SK-N-SH (cell line): ENCODE data around the gene BCL11B. TPM values are rescaled to one million over a fixed set of nuclear protein-coding genes. Genes with fewer than 3 reads are reported as not detected.

Experiments
- CTCF ChIA-PET: fragments of 300-600, 350-600 bp; formaldehyde crosslinking; extraction: SDS; loops from one replicate; lab custom pipeline; 2021; lab: Yijun Ruan, JAX
- POLR2A ChIA-PET: fragments of 350-600 bp; sonication (Branson Sonifier 250); formaldehyde crosslinking; extraction: SDS; loops from one replicate; lab custom pipeline; 2020; ENCODE audit warnings: antibody characterized with exemption, inconsistent platforms; lab: Yijun Ruan, JAX
- DNase-seq: peaks from one replicate; pipeline ENCODE4 v3.0.0; 2012
- H2AFZ ChIP-seq: fragments of 200-600 bp; sonication (generic); 2 replicates; pipeline ENCODE4 v1.8.1; 2016; ENCODE audit warnings: antibody characterized with exemption, mild to moderate bottlenecking, low read depth
- H3F3A ChIP-seq: fragments of 200-600 bp; sonication (generic); replicated peaks from 2 replicates; pipeline ENCODE3; 2016; ENCODE audit warnings: antibody characterized with exemption, mild to moderate bottlenecking; ENCODE audit not compliant: insufficient read depth
- H3K27ac ChIP-seq, 2 experiments: fragments of 200-500 bp in 1 of 2; fragments of 200-600 bp in 1 of 2; sonication (Bioruptor generic) in 1 of 2; sonication (generic), shearing (Covaris generic) in 1 of 2; 2 replicates each; pipeline versions ENCODE4 v1.5.1 to v1.6.1; 2014 to 2016; ENCODE audit warnings: low read depth in 2 of 2, inconsistent platforms in 1 of 2, low read length in 1 of 2, mild to moderate bottlenecking in 1 of 2, mixed read lengths in 1 of 2
- H3K27me3 ChIP-seq: fragments of 200-600 bp; sonication (generic), shearing (Covaris generic); 2 replicates; pipeline ENCODE4 v1.6.1; 2016; ENCODE audit warnings: mixed run types; ENCODE audit not compliant: insufficient read depth
- H3K36me3 ChIP-seq, 2 experiments: fragments of 200-500 bp in 1 of 2; fragments of 200-600 bp in 1 of 2; sonication (Bioruptor generic) in 1 of 2; sonication (generic) in 1 of 2; replicated peaks in 1 of 2; 2 replicates each; pipeline versions ENCODE3 to v1.5.1; 2014 to 2016; ENCODE audit warnings: low read length in 1 of 2, mild to moderate bottlenecking in 1 of 2; ENCODE audit not compliant: insufficient read depth in 2 of 2, control insufficient read depth in 1 of 2
- H3K4me1 ChIP-seq, 2 experiments: fragments of 200-500 bp in 1 of 2; fragments of 200-600 bp in 1 of 2; sonication (Bioruptor generic) in 1 of 2; sonication (generic), shearing (Covaris generic) in 1 of 2; 2 replicates each; pipeline versions ENCODE4 v1.5.1 to v1.6.1; 2014 to 2016; ENCODE audit warnings: low read depth in 1 of 2, low read length in 1 of 2, mixed run types in 1 of 2; ENCODE audit not compliant: insufficient read depth in 2 of 2, control insufficient read depth in 1 of 2
- H3K4me2 ChIP-seq: fragments of 200-600 bp; sonication (generic), shearing (Covaris generic); 2 replicates; pipeline ENCODE4 v1.6.1; 2017; ENCODE audit warnings: mixed run types
- H3K4me3 ChIP-seq, 2 experiments: fragments of 200-500 bp in 1 of 2; fragments of 200-600 bp in 1 of 2; sonication (Bioruptor generic) in 1 of 2; sonication (generic), shearing (Covaris generic) in 1 of 2; 2 replicates each; pipeline versions ENCODE4 v1.5.1 to v1.8.1; 2014 to 2016; ENCODE audit warnings: low read depth in 2 of 2, inconsistent platforms in 1 of 2, low read length in 1 of 2, mild to moderate bottlenecking in 1 of 2, mixed read lengths in 1 of 2, moderate library complexity in 1 of 2
- H3K79me2 ChIP-seq: fragments of 200-600 bp; sonication (generic); 2 replicates; pipeline ENCODE4 v1.8.1; 2017; ENCODE audit warnings: mild to moderate bottlenecking; ENCODE audit not compliant: insufficient read depth
- H3K9ac ChIP-seq: fragments of 200-600 bp; sonication (generic); 2 replicates; pipeline ENCODE4 v1.6.1; 2017; ENCODE audit warnings: mixed run types
- H3K9me2 ChIP-seq: fragments of 200-600 bp; sonication (generic); 2 replicates; pipeline ENCODE4 v1.6.1; 2017; ENCODE audit warnings: mixed run types
- H3K9me3 ChIP-seq: fragments of 200-600 bp; sonication (generic); 2 replicates; pipeline ENCODE4 v1.6.1; 2017; ENCODE audit warnings: mixed run types, mild to moderate bottlenecking, moderate library complexity
- H4K20me1 ChIP-seq: fragments of 200-600 bp; sonication (generic); 2 replicates; pipeline ENCODE4 v1.6.1; 2017; ENCODE audit warnings: mild to moderate bottlenecking, mixed run types; ENCODE audit not compliant: insufficient read depth
- CHD2 ChIP-seq: fragments of 150-350 bp; IDR thresholded peaks from 2 replicates; pipeline ENCODE4 v1.6.1; 2018; ENCODE audit warnings: low read length; ENCODE audit not compliant: partially characterized antibody
- ELF1 ChIP-seq: IDR thresholded peaks from 2 replicates; pipeline ENCODE4 v1.4.0; 2012
- FOXM1 ChIP-seq: IDR thresholded peaks from 2 replicates; pipeline ENCODE4 v1.4.0; 2012; ENCODE audit warnings: low read depth, mild to moderate bottlenecking
- GABPA ChIP-seq: IDR thresholded peaks from 2 replicates; pipeline ENCODE4 v1.4.0; 2012; ENCODE audit warnings: low read depth, mild to moderate bottlenecking
- IRF3 ChIP-seq: fragments of 150-350 bp; IDR thresholded peaks from 2 replicates; pipeline ENCODE4 v1.6.1; 2016; ENCODE audit warnings: mild to moderate bottlenecking, low read depth, low read length
- MAX ChIP-seq: IDR thresholded peaks from 2 replicates; pipeline ENCODE4 v1.4.0; 2012; ENCODE audit warnings: low read depth
- RCOR1 ChIP-seq: fragments of 150-350 bp; IDR thresholded peaks from 2 replicates; pipeline ENCODE4 v1.6.1; 2017; ENCODE audit warnings: antibody characterized with exemption, low read length
- TAF1 ChIP-seq: IDR thresholded peaks from 2 replicates; pipeline ENCODE4 v1.6.1; 2012; ENCODE audit warnings: low read depth, mild to moderate bottlenecking, low read length, moderate library complexity, borderline replicate concordance
- TCF12 ChIP-seq: IDR thresholded peaks from 2 replicates; pipeline ENCODE4 v1.4.0; 2012
- TEAD4 ChIP-seq: IDR thresholded peaks from 2 replicates; pipeline ENCODE4 v1.4.0; 2012; ENCODE audit warnings: mild to moderate bottlenecking, borderline replicate concordance; ENCODE audit not compliant: insufficient read depth
- USF2 ChIP-seq: fragments of 150-350 bp; IDR thresholded peaks from 2 replicates; pipeline ENCODE4 v1.6.1; 2017; ENCODE audit warnings: antibody characterized with exemption, low read length, low read depth, borderline replicate concordance
- WGBS: methylation state at CpG from one replicate; pipeline ENCODE4 v1.1.6; 2017; ENCODE audit warnings: low lambda C conversion rate; 5-methylcytosine and 5-hydroxymethylcytosine counted together
- polyA plus RNA-seq, 3 experiments: library from polyadenylated mRNA; depleted of rRNA; stranded (reverse); fragments of >200 nt; gene quantifications; 2 replicates each; pipeline ENCODE4 v1.2.3, GENCODE V29; 2012
- TF ChIP-seq, protein P1 (sequence below): IDR thresholded peaks from 2 replicates; pipeline ENCODE4; 2012
- TF ChIP-seq, protein P2 (sequence below): IDR thresholded peaks from 2 replicates; pipeline ENCODE4 v1.6.1; 2012; ENCODE audit warnings: mild to moderate bottlenecking, low read depth, low read length, moderate library complexity

Gene BCL11B
- polyA plus RNA-seq, 1 of the 3 experiments (the other 2 are of a cell fraction), result not detected

DNA sequence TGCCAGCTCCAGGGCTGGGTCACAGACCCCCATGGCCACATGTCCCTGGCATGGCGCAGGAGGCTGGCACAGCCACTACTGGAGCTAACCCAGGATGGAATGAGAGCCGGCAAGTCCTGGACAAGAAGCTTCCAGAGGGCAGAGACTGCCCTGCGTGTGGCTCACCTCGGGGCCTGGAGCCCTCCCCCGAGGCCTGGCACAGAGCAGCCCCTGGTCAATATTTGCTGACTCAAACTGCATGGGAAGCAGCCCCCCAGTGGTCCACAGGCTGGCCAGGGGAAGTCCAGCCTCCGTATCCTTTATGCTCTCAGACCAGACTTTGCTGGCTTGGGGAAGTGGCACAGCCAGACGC is 71.4 kb downstream of the BCL11B start:
- Histone ChIP-seq H2AFZ (no peak overlapping the region), H4K20me1 (no peaks in the 10 kb centered on the region), H3K79me2 (no peaks in the 10 kb centered on the region), H3K9me3 (no peaks in the 10 kb centered on the region), H3K9ac (no peak overlapping the region), H3K27ac (no peak overlapping the region), H3K36me3 (no peaks in the 10 kb centered on the region), H3K27me3 (peaks cover 88% of the 10 kb centered on the region), H3K4me3 (no peak overlapping the region), H3K9me2 (no peaks in the 10 kb centered on the region), H3K4me1 (no peaks in the 10 kb centered on the region; a peak in 1 of 4 replicates)
- ChIA-PET POLR2A (no interaction called here), CTCF (no interaction called here)
- WGBS, result 14% methylated on average over 5 of the region's 7 CpGs
- no peak for DNase-seq
- TF ChIP-seq, protein P1, sequence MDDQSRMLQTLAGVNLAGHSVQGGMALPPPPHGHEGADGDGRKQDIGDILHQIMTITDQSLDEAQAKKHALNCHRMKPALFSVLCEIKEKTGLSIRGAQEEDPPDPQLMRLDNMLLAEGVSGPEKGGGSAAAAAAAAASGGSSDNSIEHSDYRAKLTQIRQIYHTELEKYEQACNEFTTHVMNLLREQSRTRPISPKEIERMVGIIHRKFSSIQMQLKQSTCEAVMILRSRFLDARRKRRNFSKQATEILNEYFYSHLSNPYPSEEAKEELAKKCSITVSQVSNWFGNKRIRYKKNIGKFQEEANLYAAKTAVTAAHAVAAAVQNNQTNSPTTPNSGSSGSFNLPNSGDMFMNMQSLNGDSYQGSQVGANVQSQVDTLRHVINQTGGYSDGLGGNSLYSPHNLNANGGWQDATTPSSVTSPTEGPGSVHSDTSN, result no peak
- TF ChIP-seq IRF3, result no peak
- TF ChIP-seq TEAD4, result no peak
- no peak for TF ChIP-seq CHD2
- no peak for TF ChIP-seq MAX
- no peak for TF ChIP-seq TCF12
- TF ChIP-seq TAF1, result no peak
- TF ChIP-seq USF2, result no peak
- TF ChIP-seq, protein P2, sequence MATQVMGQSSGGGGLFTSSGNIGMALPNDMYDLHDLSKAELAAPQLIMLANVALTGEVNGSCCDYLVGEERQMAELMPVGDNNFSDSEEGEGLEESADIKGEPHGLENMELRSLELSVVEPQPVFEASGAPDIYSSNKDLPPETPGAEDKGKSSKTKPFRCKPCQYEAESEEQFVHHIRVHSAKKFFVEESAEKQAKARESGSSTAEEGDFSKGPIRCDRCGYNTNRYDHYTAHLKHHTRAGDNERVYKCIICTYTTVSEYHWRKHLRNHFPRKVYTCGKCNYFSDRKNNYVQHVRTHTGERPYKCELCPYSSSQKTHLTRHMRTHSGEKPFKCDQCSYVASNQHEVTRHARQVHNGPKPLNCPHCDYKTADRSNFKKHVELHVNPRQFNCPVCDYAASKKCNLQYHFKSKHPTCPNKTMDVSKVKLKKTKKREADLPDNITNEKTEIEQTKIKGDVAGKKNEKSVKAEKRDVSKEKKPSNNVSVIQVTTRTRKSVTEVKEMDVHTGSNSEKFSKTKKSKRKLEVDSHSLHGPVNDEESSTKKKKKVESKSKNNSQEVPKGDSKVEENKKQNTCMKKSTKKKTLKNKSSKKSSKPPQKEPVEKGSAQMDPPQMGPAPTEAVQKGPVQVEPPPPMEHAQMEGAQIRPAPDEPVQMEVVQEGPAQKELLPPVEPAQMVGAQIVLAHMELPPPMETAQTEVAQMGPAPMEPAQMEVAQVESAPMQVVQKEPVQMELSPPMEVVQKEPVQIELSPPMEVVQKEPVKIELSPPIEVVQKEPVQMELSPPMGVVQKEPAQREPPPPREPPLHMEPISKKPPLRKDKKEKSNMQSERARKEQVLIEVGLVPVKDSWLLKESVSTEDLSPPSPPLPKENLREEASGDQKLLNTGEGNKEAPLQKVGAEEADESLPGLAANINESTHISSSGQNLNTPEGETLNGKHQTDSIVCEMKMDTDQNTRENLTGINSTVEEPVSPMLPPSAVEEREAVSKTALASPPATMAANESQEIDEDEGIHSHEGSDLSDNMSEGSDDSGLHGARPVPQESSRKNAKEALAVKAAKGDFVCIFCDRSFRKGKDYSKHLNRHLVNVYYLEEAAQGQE, result no peak
- TF ChIP-seq FOXM1, result no peak
- TF ChIP-seq RCOR1, result no peak
- TF ChIP-seq GABPA, result no peak
- TF ChIP-seq ELF1, result no peak
- TF ChIP-seq, all 33 proteins: peak for 0
- no peaks in the 10 kb centered on the region for H3F3A ChIP-seq
- no peak overlapping the region for H3K4me2 ChIP-seq
